RKO (cell line): ENCODE measurements around the gene CACNB3.

Experiments
- DNase-seq: peaks from one replicate; pipeline ENCODE4 v3.0.0-alpha.2; 2016; ENCODE audit warnings: low spot score

CACNB3 gene

GRCh38 chr12:48788854-48789775, 29.2 kb upstream of the CACNB3 start, which contains the start of gene ADCY6:
Gene ADCY6, minus strand, starts transcription at chr12:48789089. Its CDS starts 5,655 bp downstream, at chr12:48783434.
- peak; percentile 71 for DNase-seq

- DNase-seq, result no peak
These were observed 28.4 kb upstream of the CACNB3 start for GRCh38 chr12:48789858-48790326.

GRCh38 chr12:48793696-48794095, 24.6 kb upstream of the CACNB3 start:
- DNase-seq, result no peak

- no peak for DNase-seq
These were observed 23.4 kb upstream of the CACNB3 start for GRCh38 chr12:48794870-48795269.

- peak; percentile 83 for DNase-seq
These were observed 22.5 kb upstream of the CACNB3 start for GRCh38 chr12:48795550-48796455.

- DNase-seq, result no peak
These were observed 21.3 kb upstream of the CACNB3 start for GRCh38 chr12:48796976-48797375.

- no peak for DNase-seq
These were observed 17.8 kb upstream of the CACNB3 start for GRCh38 chr12:48800457-48800856.

GRCh38 chr12:48800971-48801370, 17.3 kb upstream of the CACNB3 start:
- no peak for DNase-seq

GRCh38 chr12:48803675-48804074, 14.6 kb upstream of the CACNB3 start:
- DNase-seq, result no peak

- DNase-seq, result no peak
These were observed 10.3 kb upstream of the CACNB3 start for GRCh38 chr12:48807981-48808380.

- DNase-seq, result no peak
These were observed 7.3 kb upstream of the CACNB3 start for GRCh38 chr12:48810903-48811431.

GRCh38 chr12:48811437-48812090, 6.7 kb upstream of the CACNB3 start:
- no peak for DNase-seq

GRCh38 chr12:48812389-48812788, 5.9 kb upstream of the CACNB3 start:
- DNase-seq, result no peak

- DNase-seq, result no peak
These were observed 4.6 kb upstream of the CACNB3 start for GRCh38 chr12:48813465-48814261.

GRCh38 chr12:48814262-48815125, 3.8 kb upstream of the CACNB3 start:
- DNase-seq, result peak; percentile 83

- DNase-seq, result peak; percentile 75
These were observed 2.9 kb upstream of the CACNB3 start for GRCh38 chr12:48815126-48816110.

GRCh38 chr12:48816143-48816854, 2.0 kb upstream of the CACNB3 start:
- no peak for DNase-seq
